ENCODE results near the gene SEPTIN5. TPM values are rescaled to one million over a fixed set of nuclear protein-coding genes. Genes with fewer than 3 reads are reported as not detected.

Gene SEPTIN5
- total and polyA plus RNA-seq, 2 experiments from 2014 or later: 4.3 to 17.2 TPM

- H3K9me3 Mint-ChIP-seq: peaks cover 13% of the 10 kb centered on the region
Observed at GRCh38 chr22:19680287-19680881, 33.9 kb upstream of the SEPTIN5 start.

More at GRCh38 chr22:19680287-19680881, 33.9 kb upstream of the SEPTIN5 start:
- H3K4me1 Mint-ChIP-seq: peaks cover 8% of the 10 kb centered on the region
- ATAC-seq: no peak
- Histone ChIP-seq H3K27ac (ENCODE audit: low read depth) (no peak overlapping the region), H2AFZ (no peak overlapping the region), H3K36me3 (ENCODE audit: insufficient read depth) (no peaks in the 10 kb centered on the region), H4K20me1 (replicated peaks; ENCODE audit: insufficient read depth) (no peaks in the 10 kb centered on the region), H3K4me1 (ENCODE audit: insufficient read depth) (peaks cover 9% of the 10 kb centered on the region; the same call in 1 of the 2 replicates), H3K4me2 (no peak overlapping the region), H3K79me2 (replicated peaks; ENCODE audit: insufficient read depth) (no peaks in the 10 kb centered on the region), H3F3A (replicated peaks; ENCODE audit: low read depth) (no peaks in the 10 kb centered on the region), H3K9me2 (ENCODE audit: insufficient read depth) (no peaks in the 10 kb centered on the region), H3K27me3 (ENCODE audit: insufficient read depth) (no peaks in the 10 kb centered on the region), H3K4me3 (no peak overlapping the region)
- DNase-seq (ENCODE audit: low spot score): no peak
- no peaks in the 10 kb centered on the region for H3K36me3 Mint-ChIP-seq (ENCODE audit: low read depth)
- H3K4me3 Mint-ChIP-seq: no peak overlapping the region
- H3K27ac Mint-ChIP-seq: no peak overlapping the region
- no peak for TF ChIP-seq POLR2AphosphoS5 (IDR thresholded peaks at IDR 0.05; ENCODE audit: low read depth)
- TF ChIP-seq EZH2phosphoT487 (IDR thresholded peaks at IDR 0.05; ENCODE audit: unreplicated experiment): no peak
- no peak for TF ChIP-seq CREB1 (CRISPR knock-in tag; IDR thresholded peaks at IDR 0.05; ENCODE audit: low read depth)
- TF ChIP-seq STAT1 (IDR thresholded peaks at IDR 0.05; ENCODE audit: unreplicated experiment): no peak
- TF ChIP-seq ZNF462 (CRISPR knock-in tag; IDR thresholded peaks at IDR 0.05): no peak
- no peak for TF ChIP-seq EZH2 (IDR thresholded peaks at IDR 0.05; ENCODE audit: low read depth, unreplicated experiment)
- no peak for TF ChIP-seq ZNF114 (CRISPR knock-in tag; IDR thresholded peaks at IDR 0.05)
- no peak for TF ChIP-seq NANOG (IDR thresholded peaks at IDR 0.05; ENCODE audit: borderline replicate concordance)
- TF ChIP-seq JUNB (IDR thresholded peaks at IDR 0.05; ENCODE audit: unreplicated experiment): no peak
- no peak for TF ChIP-seq CTCF (conservative IDR thresholded peaks at IDR 0.05; ENCODE audit: low read depth in 2 of 2)
- no peak for TF ChIP-seq ZNF331 (CRISPR knock-in tag; IDR thresholded peaks at IDR 0.05; ENCODE audit: low read depth)
- no peak for TF ChIP-seq ETS1 (IDR thresholded peaks at IDR 0.05)
- TF ChIP-seq REST (IDR thresholded peaks at IDR 0.05; ENCODE audit: unreplicated experiment): no peak
- peaks cover 2% of the 10 kb centered on the region for H3K27me3 Mint-ChIP-seq (ENCODE audit: insufficient read depth, low read depth, poor library complexity)
